Measurements from ENCODE around the gene ORC1.

The ORC1 gene

GRCh38 chr1:52426371-52426770 is 22.1 kb upstream of the ORC1 start:
- no peak overlapping the region for H4K91ac ChIP-seq (ENCODE audit: low read depth, low read length, poor library complexity)
- no peak overlapping the region for H3K27ac ChIP-seq (replicated peaks; ENCODE audit: low read length)
- H2AFZ ChIP-seq (ENCODE audit: low read length) = no peak overlapping the region
- no peaks in the 10 kb centered on the region for H3K27me3 ChIP-seq (ENCODE audit: control insufficient read depth in 3 of 3, insufficient read depth in 3 of 3, low read depth in 1 of 3, low read length in 3 of 3)
- peaks cover 20 to 96% of the 10 kb centered on the region in 2 donors for H3K36me3 ChIP-seq (replicated peaks in 1 of 2; ENCODE audit: control insufficient read depth in 2 of 2, insufficient read depth in 2 of 2, low read length in 2 of 2)
- H4K8ac ChIP-seq (ENCODE audit: low read depth, low read length) = no peak overlapping the region
- no peak overlapping the region for H3K4me3 ChIP-seq (ENCODE audit: low read length in 2 of 2)
- H3K14ac ChIP-seq (ENCODE audit: low read length) = no peak overlapping the region
- H2BK15ac ChIP-seq (ENCODE audit: low read length) = no peak overlapping the region
- no CpG with 5 or more reads among the region's 3 CpGs for WGBS, 2 donors (ENCODE audit: extremely low coverage in 2 of 2, insufficient read length in 2 of 2, insufficient replicate concordance in 1 of 2)
- no peak overlapping the region for H2BK12ac ChIP-seq (ENCODE audit: low read length)
- no peak overlapping the region for H3K18ac ChIP-seq (ENCODE audit: low read length)
- H3K79me1 ChIP-seq (ENCODE audit: low read depth, low read length) = peaks cover 4% of the 10 kb centered on the region
- H2AK5ac ChIP-seq (ENCODE audit: low read depth, low read length) = no peak overlapping the region
- no peak overlapping the region for H3K4ac ChIP-seq (ENCODE audit: low read length)
- no peak overlapping the region for H3K9ac ChIP-seq (ENCODE audit: low read depth, low read length, poor library complexity)
- no peak overlapping the region for H2BK5ac ChIP-seq (ENCODE audit: low read length)
- H3K9me3 ChIP-seq (replicated peaks in 1 of 2; ENCODE audit: control insufficient read depth in 2 of 2, insufficient read depth in 1 of 2, low read depth in 1 of 2, low read length in 2 of 2) = peaks cover 0 to 3% of the 10 kb centered on the region in 2 donors
- H3K23ac ChIP-seq (ENCODE audit: low read depth, low read length, poor library complexity) = no peak overlapping the region
- H3K4me1 ChIP-seq (ENCODE audit: control insufficient read depth in 2 of 2, insufficient read depth in 1 of 2, low read depth in 1 of 2, low read length in 2 of 2) = peaks cover 0 to 1% of the 10 kb centered on the region in 2 donors
- no peak overlapping the region for H2BK120ac ChIP-seq (ENCODE audit: low read depth, low read length)
- no peak overlapping the region for H3K4me2 ChIP-seq (ENCODE audit: insufficient read depth, low read length, poor library complexity, severe bottlenecking)
- no peak for DNase-seq (ENCODE audit: low spot score)

- DNase-seq (ENCODE audit: low spot score) = no peak
- no peak overlapping the region for H3K18ac ChIP-seq (ENCODE audit: low read length)
- H3K79me1 ChIP-seq (ENCODE audit: low read depth, low read length) = peaks cover 4% of the 10 kb centered on the region
- no peaks in the 10 kb centered on the region for H3K27me3 ChIP-seq (ENCODE audit: control insufficient read depth in 3 of 3, insufficient read depth in 3 of 3, low read depth in 1 of 3, low read length in 3 of 3)
- H3K4me2 ChIP-seq (ENCODE audit: insufficient read depth, low read length, poor library complexity, severe bottlenecking) = no peak overlapping the region
- H3K36me3 ChIP-seq (replicated peaks in 1 of 2; ENCODE audit: control insufficient read depth in 2 of 2, insufficient read depth in 2 of 2, low read length in 2 of 2) = peaks cover 13 to 96% of the 10 kb centered on the region in 2 donors
- no peak overlapping the region for H3K4ac ChIP-seq (ENCODE audit: low read length)
- H3K14ac ChIP-seq (ENCODE audit: low read length) = no peak overlapping the region
- peaks cover 0 to 1% of the 10 kb centered on the region in 2 donors for H3K4me1 ChIP-seq (ENCODE audit: control insufficient read depth in 2 of 2, insufficient read depth in 1 of 2, low read depth in 1 of 2, low read length in 2 of 2)
- no peak overlapping the region for H2BK15ac ChIP-seq (ENCODE audit: low read length)
- no peak overlapping the region for H3K23ac ChIP-seq (ENCODE audit: low read depth, low read length, poor library complexity)
- H2BK120ac ChIP-seq (ENCODE audit: low read depth, low read length) = no peak overlapping the region
- H2BK12ac ChIP-seq (ENCODE audit: low read length) = no peak overlapping the region
- no peaks in the 10 kb centered on the region for H3K9me3 ChIP-seq (replicated peaks in 1 of 2; ENCODE audit: control insufficient read depth in 2 of 2, insufficient read depth in 1 of 2, low read depth in 1 of 2, low read length in 2 of 2)
- no peak overlapping the region for H3K4me3 ChIP-seq (ENCODE audit: low read length in 2 of 2)
- no peak overlapping the region for H2AFZ ChIP-seq (ENCODE audit: low read length)
- H2AK5ac ChIP-seq (ENCODE audit: low read depth, low read length) = no peak overlapping the region
- H4K8ac ChIP-seq (ENCODE audit: low read depth, low read length) = no peak overlapping the region
- 100% methylated on average over 1 of the region's 1 CpG; no CpG with 5 or more reads in 1 of the 2 donors for WGBS, 2 donors (ENCODE audit: extremely low coverage in 2 of 2, insufficient read length in 2 of 2, insufficient replicate concordance in 1 of 2)
- H3K9ac ChIP-seq (ENCODE audit: low read depth, low read length, poor library complexity) = no peak overlapping the region
- no peak overlapping the region for H4K91ac ChIP-seq (ENCODE audit: low read depth, low read length, poor library complexity)
- H3K27ac ChIP-seq (replicated peaks; ENCODE audit: low read length) = no peak overlapping the region
- H2BK5ac ChIP-seq (ENCODE audit: low read length) = no peak overlapping the region
These were observed 20.6 kb upstream of the ORC1 start for GRCh38 chr1:52424813-52425212.

GRCh38 chr1:52424231-52424636 is 20.0 kb upstream of the ORC1 start:
- no peak for DNase-seq (ENCODE audit: low spot score)
- Histone ChIP-seq H4K8ac (ENCODE audit: low read depth, low read length) (no peak overlapping the region), H3K4me2 (ENCODE audit: insufficient read depth, low read length, poor library complexity, severe bottlenecking) (no peak overlapping the region), H2BK120ac (ENCODE audit: low read depth, low read length) (no peak overlapping the region), H3K4ac (ENCODE audit: low read length) (no peak overlapping the region), H3K27ac (replicated peaks; ENCODE audit: low read length) (no peak overlapping the region), H3K36me3 (replicated peaks in 1 of 2; ENCODE audit: control insufficient read depth in 2 of 2, insufficient read depth in 2 of 2, low read length in 2 of 2) (peaks cover 9 to 97% of the 10 kb centered on the region in 2 donors), H3K79me1 (ENCODE audit: low read depth, low read length) (peaks cover 4% of the 10 kb centered on the region), H3K9me3 (replicated peaks in 1 of 2; ENCODE audit: control insufficient read depth in 2 of 2, insufficient read depth in 1 of 2, low read depth in 1 of 2, low read length in 2 of 2) (no peaks in the 10 kb centered on the region), H3K23ac (ENCODE audit: low read depth, low read length, poor library complexity) (no peak overlapping the region), H2BK15ac (ENCODE audit: low read length) (no peak overlapping the region), H3K4me3 (ENCODE audit: low read length in 2 of 2) (no peak overlapping the region), H2AK5ac (ENCODE audit: low read depth, low read length) (no peak overlapping the region), H3K9ac (ENCODE audit: low read depth, low read length, poor library complexity) (no peak overlapping the region), H2BK5ac (ENCODE audit: low read length) (no peak overlapping the region), H3K18ac (ENCODE audit: low read length) (no peak overlapping the region), H3K27me3 (ENCODE audit: control insufficient read depth in 3 of 3, insufficient read depth in 3 of 3, low read depth in 1 of 3, low read length in 3 of 3) (no peaks in the 10 kb centered on the region), H4K91ac (ENCODE audit: low read depth, low read length, poor library complexity) (no peak overlapping the region), H2BK12ac (ENCODE audit: low read length) (no peak overlapping the region), H2AFZ (ENCODE audit: low read length) (no peak overlapping the region), H3K14ac (ENCODE audit: low read length) (no peak overlapping the region), H3K4me1 (ENCODE audit: control insufficient read depth in 2 of 2, insufficient read depth in 1 of 2, low read depth in 1 of 2, low read length in 2 of 2) (peaks cover 0 to 1% of the 10 kb centered on the region in 2 donors)

GRCh38 chr1:52423771-52424170 is 19.5 kb upstream of the ORC1 start:
- H2AFZ ChIP-seq (ENCODE audit: low read length) = no peak overlapping the region
- DNase-seq (ENCODE audit: low spot score) = no peak
- no peak overlapping the region for H3K18ac ChIP-seq (ENCODE audit: low read length)
- peaks cover 0 to 1% of the 10 kb centered on the region in 2 donors for H3K4me1 ChIP-seq (ENCODE audit: control insufficient read depth in 2 of 2, insufficient read depth in 1 of 2, low read depth in 1 of 2, low read length in 2 of 2)
- no peaks in the 10 kb centered on the region for H3K27me3 ChIP-seq (ENCODE audit: control insufficient read depth in 3 of 3, insufficient read depth in 3 of 3, low read depth in 1 of 3, low read length in 3 of 3)
- H3K27ac ChIP-seq (replicated peaks; ENCODE audit: low read length) = no peak overlapping the region
- no peak overlapping the region for H3K14ac ChIP-seq (ENCODE audit: low read length)
- no peaks in the 10 kb centered on the region for H3K9me3 ChIP-seq (replicated peaks in 1 of 2; ENCODE audit: control insufficient read depth in 2 of 2, insufficient read depth in 1 of 2, low read depth in 1 of 2, low read length in 2 of 2)
- no peak overlapping the region for H3K4ac ChIP-seq (ENCODE audit: low read length)
- H3K4me2 ChIP-seq (ENCODE audit: insufficient read depth, low read length, poor library complexity, severe bottlenecking) = no peak overlapping the region
- H2BK15ac ChIP-seq (ENCODE audit: low read length) = no peak overlapping the region
- H3K79me1 ChIP-seq (ENCODE audit: low read depth, low read length) = peaks cover 4% of the 10 kb centered on the region
- no peak overlapping the region for H3K4me3 ChIP-seq (ENCODE audit: low read length in 2 of 2)
- no peak overlapping the region for H2BK120ac ChIP-seq (ENCODE audit: low read depth, low read length)
- WGBS, 2 donors (ENCODE audit: extremely low coverage in 2 of 2, insufficient read length in 2 of 2, insufficient replicate concordance in 1 of 2) = no CpG with 5 or more reads among the region's 9 CpGs
- H3K36me3 ChIP-seq (replicated peaks in 1 of 2; ENCODE audit: control insufficient read depth in 2 of 2, insufficient read depth in 2 of 2, low read length in 2 of 2) = peaks cover 9 to 96% of the 10 kb centered on the region in 2 donors
- H2AK5ac ChIP-seq (ENCODE audit: low read depth, low read length) = no peak overlapping the region
- H2BK5ac ChIP-seq (ENCODE audit: low read length) = no peak overlapping the region
- H4K91ac ChIP-seq (ENCODE audit: low read depth, low read length, poor library complexity) = no peak overlapping the region
- no peak overlapping the region for H2BK12ac ChIP-seq (ENCODE audit: low read length)
- H3K23ac ChIP-seq (ENCODE audit: low read depth, low read length, poor library complexity) = no peak overlapping the region
- H4K8ac ChIP-seq (ENCODE audit: low read depth, low read length) = no peak overlapping the region
- H3K9ac ChIP-seq (ENCODE audit: low read depth, low read length, poor library complexity) = no peak overlapping the region

All from neuronal stem cell (in vitro differentiated cells).